HL-60/S4 (cell line): ENCODE measurements around the gene RAPGEF4.

ENCODE experiments used
- in situ Hi-C: fragments of 300-500 bp; cut with MboI; formaldehyde crosslinking; loops from 2 replicates; pipeline ENCODE4 v1.14.3; 2022; ENCODE audit warnings: low sequenced_read_pairs

RAPGEF4 gene

GRCh38 chr2:172894689-172895387 is 159.2 kb downstream of the RAPGEF4 start:
- in situ Hi-C loops: no loop called here

- in situ Hi-C loops: no loop called here
Measured at GRCh38 chr2:172896661-172897081, 161.0 kb downstream of the RAPGEF4 start.

DNA sequence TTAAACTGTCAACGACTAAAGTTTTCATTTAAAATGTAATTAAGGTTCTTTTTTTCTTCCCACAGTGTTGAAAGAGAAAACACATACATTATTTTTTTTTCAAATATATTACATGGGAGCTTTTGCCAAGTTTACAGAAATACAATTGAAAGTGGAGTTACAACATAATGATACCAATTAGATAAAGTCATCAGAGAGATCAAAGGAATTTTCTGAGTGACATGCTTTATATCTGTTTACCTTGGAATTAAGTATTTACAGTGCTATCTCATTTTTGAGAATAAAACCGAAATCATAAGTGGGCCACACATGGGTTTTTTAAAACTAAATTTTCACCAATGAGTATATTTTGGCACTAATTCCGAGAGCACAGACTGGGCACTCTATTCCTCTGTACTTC is 165.2 kb downstream of the RAPGEF4 start:
- in situ Hi-C loops: no loop called here

- in situ Hi-C loops: no loop called here
Measured at GRCh38 chr2:172901913-172902312, 166.3 kb downstream of the RAPGEF4 start.

- in situ Hi-C loops: no loop called here
Measured at GRCh38 chr2:172904236-172904635, 168.6 kb downstream of the RAPGEF4 start.

DNA sequence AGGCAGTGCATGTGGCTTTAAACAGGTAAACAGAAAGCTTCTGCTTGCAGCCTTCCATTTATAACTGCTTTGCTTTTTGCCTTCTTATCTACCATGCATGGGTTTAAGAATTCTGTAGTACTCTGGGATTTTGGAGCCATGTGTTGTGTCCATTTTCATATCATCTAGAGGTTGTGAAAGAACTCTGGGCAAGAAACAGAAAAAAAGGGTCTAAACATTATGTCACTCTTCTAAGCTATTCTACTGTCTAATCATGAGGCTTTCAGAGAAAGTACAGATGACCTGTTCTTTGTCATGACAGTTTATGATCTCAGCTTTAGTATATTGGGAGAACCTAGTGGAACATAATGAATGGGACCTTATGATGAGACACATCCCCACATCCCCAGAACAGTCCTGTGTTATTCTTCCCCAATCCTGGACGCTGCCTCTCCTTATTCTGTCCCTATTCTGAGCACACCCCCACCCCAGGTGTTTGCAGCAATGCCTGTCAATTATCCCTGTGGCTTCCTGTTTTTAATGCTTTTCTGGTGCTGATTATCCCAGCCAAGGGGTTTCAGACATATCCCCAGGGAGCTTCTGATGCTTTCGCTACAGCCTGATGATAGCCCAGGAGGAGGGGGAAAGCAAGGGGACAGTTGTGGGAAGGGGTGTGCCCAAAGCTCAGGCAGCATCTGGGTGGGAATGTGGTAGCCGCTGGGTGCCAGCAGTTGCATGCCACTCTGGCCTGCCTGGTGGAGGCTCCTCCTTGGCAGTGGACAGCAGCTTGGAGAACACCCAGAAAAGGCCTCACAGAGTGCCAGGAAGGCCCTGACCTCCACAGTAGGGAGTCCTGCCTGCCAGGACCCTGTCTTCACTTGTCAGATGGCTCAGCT is 170.5 kb downstream of the RAPGEF4 start:
- in situ Hi-C loops: no loop called here

GRCh38 chr2:172908275-172908674 is 172.6 kb downstream of the RAPGEF4 start:
- in situ Hi-C loops: no loop called here

DNA sequence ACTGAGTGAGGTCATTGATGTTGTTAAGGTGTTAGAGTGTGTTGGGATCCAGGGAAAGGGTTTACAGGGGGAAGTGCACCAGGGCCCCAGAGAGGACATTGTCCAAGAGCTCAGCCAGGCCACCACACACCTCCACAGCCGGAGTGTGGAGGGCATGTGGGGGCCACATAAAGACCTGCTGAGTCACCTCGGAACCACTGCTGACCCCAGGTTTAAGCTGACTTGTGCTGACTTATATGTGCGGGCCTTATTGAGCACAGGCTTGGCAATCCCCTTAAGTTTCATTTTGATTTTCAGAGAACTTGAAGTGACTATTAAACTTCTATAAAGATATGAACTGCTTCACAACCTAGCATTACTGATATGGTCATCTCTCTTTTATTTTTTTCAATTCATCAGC is 173.8 kb downstream of the RAPGEF4 start:
- in situ Hi-C loops: no loop called here

DNA sequence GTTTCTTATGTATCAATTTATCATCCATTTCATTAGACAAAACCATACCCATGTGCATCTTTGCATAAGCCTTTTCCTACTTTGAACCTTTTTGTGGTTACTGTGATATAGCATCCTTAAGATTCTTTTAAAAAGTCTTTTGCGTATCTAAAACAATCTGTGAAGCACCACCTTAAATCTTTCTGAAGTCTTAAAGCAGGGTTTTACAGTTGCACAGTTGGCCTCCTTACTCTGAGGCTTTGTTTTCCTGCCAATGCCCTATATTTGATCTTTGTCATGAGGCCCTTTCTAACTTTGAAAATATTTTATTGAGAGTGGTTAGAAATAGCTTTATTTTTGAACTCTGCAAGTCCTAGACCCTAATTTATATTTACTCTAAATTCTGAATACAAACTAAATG is 176.6 kb downstream of the RAPGEF4 start:
- in situ Hi-C loops: no loop called here

DNA sequence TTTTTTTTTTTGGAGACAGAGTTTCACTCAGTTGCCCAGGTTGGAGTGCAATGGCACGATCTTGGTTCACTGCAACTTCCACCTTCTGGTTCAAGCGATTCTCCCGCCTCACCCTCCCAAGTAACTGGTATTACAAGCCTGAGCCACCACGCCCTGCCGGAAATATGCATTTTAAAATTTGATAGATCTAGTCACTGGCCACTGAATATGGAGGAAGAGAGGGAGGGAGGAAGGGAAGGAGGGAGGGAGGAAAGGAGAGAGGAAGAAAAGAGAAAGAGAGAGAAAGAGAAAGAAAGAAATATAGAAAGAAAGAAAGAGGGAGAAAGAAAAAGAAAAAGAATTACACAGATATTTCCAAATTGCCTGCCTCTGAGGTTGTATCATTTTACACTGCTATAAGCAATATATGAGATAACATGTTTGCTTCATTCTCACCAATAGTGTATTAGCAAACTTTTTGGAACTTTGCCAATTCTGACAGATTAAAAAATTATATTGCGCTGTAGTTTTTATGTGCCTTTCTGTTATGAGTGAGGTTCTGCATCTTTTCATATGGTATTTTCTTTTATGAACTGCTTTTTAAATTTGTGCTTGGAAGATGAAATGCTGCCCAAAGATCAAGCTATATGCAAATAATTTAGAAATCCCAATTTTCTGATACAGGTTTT is 178.8 kb downstream of the RAPGEF4 start:
- in situ Hi-C loops: no loop called here

DNA sequence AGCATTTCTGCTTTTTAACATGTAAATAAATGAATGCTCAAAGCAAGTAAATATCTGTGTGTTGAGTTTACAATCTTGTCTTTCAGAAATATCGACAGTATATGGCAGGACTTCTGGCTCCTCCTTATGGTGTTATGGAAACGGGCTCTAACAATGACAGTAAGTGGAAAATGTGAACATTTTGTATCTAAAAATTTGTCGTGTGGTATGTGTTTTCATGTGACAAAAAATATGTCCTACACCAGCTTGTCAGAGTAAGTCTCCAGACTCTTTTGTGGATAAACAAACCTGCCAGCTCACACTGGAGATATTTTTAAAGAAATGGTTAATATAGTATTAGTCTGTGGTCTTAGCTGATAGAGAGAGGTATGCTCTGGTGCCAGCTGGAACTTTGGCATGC is 182.1 kb downstream of the RAPGEF4 start:
- in situ Hi-C loops: no loop called here

DNA sequence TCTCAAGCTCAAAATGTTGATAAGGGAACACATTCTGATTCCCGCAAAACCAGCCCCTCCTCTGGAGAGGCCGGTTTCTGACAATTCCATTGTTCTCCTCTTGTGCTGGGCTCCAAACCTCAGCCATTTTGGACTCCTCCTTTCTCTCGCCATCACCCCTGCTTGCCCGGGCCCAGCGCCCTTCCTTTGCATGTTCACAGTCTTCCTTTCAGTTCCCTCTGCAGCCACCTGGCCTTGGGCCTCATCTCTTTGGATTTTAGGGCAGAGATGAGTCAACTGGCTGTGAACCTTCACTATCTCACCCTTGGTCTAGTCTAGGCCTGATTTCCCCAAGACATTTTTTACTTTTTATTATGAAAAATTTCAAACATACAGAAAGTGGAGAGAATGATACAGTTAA is 184.1 kb downstream of the RAPGEF4 start:
- in situ Hi-C loops: no loop called here

- in situ Hi-C loops: no loop called here
Measured at GRCh38 chr2:172921532-172922236, 186.0 kb downstream of the RAPGEF4 start.

DNA sequence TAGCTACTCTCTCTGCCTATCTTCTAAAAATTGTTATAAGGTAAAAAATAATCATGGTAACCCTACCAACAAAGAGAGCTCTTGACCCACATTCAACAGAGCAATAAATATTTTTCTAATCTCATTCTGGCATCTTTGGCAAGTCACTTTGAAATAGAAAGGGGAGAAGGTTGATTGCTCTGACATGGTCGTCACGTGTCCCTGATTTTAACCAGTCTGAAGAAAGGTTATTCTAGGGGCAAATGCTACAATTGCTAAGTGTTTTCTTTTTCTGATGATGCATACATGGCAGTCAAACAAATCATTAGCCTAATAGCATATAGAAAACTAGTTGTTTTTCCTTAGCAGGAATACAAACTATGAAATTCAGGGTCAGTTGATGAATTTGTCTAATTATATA is 186.7 kb downstream of the RAPGEF4 start:
- in situ Hi-C loops: no loop called here

- in situ Hi-C loops: no loop called here
Measured at GRCh38 chr2:172922815-172923214, 187.2 kb downstream of the RAPGEF4 start.

DNA sequence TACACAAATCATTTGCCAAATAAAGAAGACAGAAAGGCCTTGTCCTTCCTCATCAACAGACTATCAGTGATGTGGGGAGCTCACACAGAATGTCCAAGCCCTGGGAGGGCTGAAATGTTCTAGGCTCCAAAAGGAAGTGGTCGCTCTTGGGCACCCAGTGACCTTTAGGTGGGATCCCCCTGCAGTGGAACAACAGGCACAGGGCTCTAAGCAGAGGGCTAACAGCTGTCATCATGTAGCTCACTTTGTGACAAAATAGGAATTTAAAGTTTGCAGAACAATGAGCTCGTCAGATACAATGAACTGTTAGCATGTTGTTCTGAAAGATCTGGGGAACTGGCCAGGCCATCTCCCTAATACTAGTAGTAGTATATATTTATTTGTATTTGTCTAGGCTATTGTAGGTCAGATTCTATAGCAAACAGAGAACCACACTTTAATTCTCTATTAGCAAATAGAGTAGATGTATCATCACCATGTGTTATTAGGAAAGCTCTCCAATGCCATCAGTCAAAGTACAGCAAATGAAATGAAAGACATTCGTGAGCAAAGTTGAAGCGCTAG is 188.5 kb downstream of the RAPGEF4 start:
- in situ Hi-C loops: no loop called here

DNA sequence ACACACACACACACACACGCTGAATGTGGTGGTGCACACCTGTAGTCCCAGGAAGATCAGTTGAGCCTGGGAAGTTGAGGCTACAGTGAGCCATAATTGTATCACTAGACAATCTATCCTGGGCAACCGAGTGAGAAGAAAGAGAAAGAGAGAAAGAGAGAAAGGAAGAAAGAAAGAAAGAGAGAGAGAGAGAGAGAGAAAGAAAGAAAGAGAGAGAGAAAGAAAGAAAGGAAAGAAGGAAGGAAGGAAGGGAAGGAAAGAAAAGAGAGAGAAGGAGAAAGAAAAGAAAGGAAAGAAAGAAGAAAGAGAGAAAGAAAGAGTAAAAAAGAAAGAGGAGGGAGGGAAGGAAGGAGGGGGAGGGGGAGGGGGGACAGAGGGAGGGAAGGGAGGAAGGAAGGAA is 190.0 kb downstream of the RAPGEF4 start:
- in situ Hi-C loops: loop anchor here (25.0 kb wide), 1 partner anchor 113 kb away; no protein-coding TSS in a partner anchor

- in situ Hi-C loops: loop anchor here (25.0 kb wide), 1 partner anchor 115 kb away; no protein-coding TSS in a partner anchor
Measured at GRCh38 chr2:172926785-172927640, 191.4 kb downstream of the RAPGEF4 start.

- in situ Hi-C loops: loop anchor here (25.0 kb wide), 1 partner anchor 115 kb away; no protein-coding TSS in a partner anchor
Measured at GRCh38 chr2:172927641-172928357, 192.2 kb downstream of the RAPGEF4 start.
